GM12878 (cell line): ENCODE data around the gene CELF2. TPM values are rescaled to one million over a fixed set of nuclear protein-coding genes. Genes with fewer than 3 reads are reported as not detected.

Experiments used
- ATAC-seq: fragments of 200-7000 bp; cut with Tn5 transposase; 3 replicates; pipeline ENCODE4 v1.9.1; 2020; ENCODE audit warnings: mild to moderate bottlenecking, moderate library complexity
- BruUV-seq: library from RNA; stranded (reverse); fragments of 400-500 nt; replicated peaks from 2 replicates; lab custom pipeline; 2021; lab: Mats Ljungman, UMichigan
- CTCF ChIA-PET: fragments of 300-600 bp; sonication (Branson Sonifier 250); formaldehyde crosslinking; extraction: SDS; loops from one replicate; lab custom pipeline; 2021; ENCODE audit warnings: inconsistent platforms; lab: Yijun Ruan, JAX
- POLR2A ChIA-PET: fragments of 350-600 bp; formaldehyde crosslinking; extraction: SDS; loops from one replicate; lab custom pipeline; 2021; ENCODE audit warnings: inconsistent platforms; lab: Charles Lee
- RAD21 ChIA-PET: fragments of 300-600 bp; sonication (Branson Sonifier 250); formaldehyde crosslinking; loops from one replicate; lab custom pipeline; 2023; ENCODE audit warnings: antibody characterized with exemption; ENCODE audit not compliant: unreplicated experiment; lab: Charles Lee
- SMC1A ChIA-PET: fragments of 300-600 bp; sonication (Branson Sonifier 250); formaldehyde crosslinking; loops from one replicate; lab custom pipeline; 2023; ENCODE audit not compliant: unreplicated experiment, uncharacterized antibody; lab: Charles Lee
- DNase-seq: peaks from one replicate; pipeline ENCODE4 v3.0.0-alpha.2; 2011; ENCODE audit warnings: low read depth, low spot score
- FAIRE-seq: peaks from 3 replicates; lab custom pipeline; 2011; peaks lifted over from hg19 to GRCh38; lab: Jason Lieb, UNC
- H2AFZ ChIP-seq: 2 replicates; pipeline ENCODE4 v1.6.0; 2011; ENCODE audit warnings: low read depth, low read length, control low read depth; ENCODE audit not compliant: control insufficient read depth
- H3K27ac ChIP-seq: 2 replicates; pipeline ENCODE4 v1.5.1; 2011; ENCODE audit warnings: control low read depth; ENCODE audit not compliant: control insufficient read depth, insufficient read depth
- H3K27me3 ChIP-seq, 2 experiments: replicated peaks in 1 of 2; 2 replicates each; pipeline versions ENCODE4 v1.6.0 to v1.6.1; 2011; ENCODE audit warnings: low read length in 1 of 2; ENCODE audit not compliant: control insufficient read depth in 2 of 2, insufficient read depth in 2 of 2
- H3K36me3 ChIP-seq, 2 experiments: 2 replicates each; pipeline ENCODE4 v1.5.1; 2011; ENCODE audit warnings: low read length in 1 of 2; ENCODE audit not compliant: control insufficient read depth in 2 of 2, insufficient read depth in 2 of 2
- H3K4me1 ChIP-seq: 2 replicates; pipeline ENCODE4 v1.6.1; 2011; ENCODE audit warnings: mild to moderate bottlenecking, low read length, moderate library complexity, mixed read lengths; ENCODE audit not compliant: control insufficient read depth, insufficient read depth
- H3K4me2 ChIP-seq: 2 replicates; pipeline ENCODE4 v1.6.0; 2011; ENCODE audit warnings: control low read depth; ENCODE audit not compliant: control insufficient read depth, insufficient read depth
- H3K4me3 ChIP-seq: fragments of 200-600 bp; sonication (generic); 2 replicates; pipeline ENCODE4 v1.5.1; 2016
- H3K79me2 ChIP-seq: 2 replicates; pipeline ENCODE4 v1.6.0; 2011; ENCODE audit warnings: low read length; ENCODE audit not compliant: control insufficient read depth, insufficient read depth
- H3K9ac ChIP-seq: 2 replicates; pipeline ENCODE4 v1.8.0; 2011; ENCODE audit warnings: low read length, control low read depth, mixed read lengths; ENCODE audit not compliant: control insufficient read depth, insufficient read depth
- H3K9me3 ChIP-seq: replicated peaks from 3 replicates; pipeline ENCODE4 v1.5.1; 2011; ENCODE audit warnings: mild to moderate bottlenecking, low read length; ENCODE audit not compliant: control insufficient read depth, insufficient read depth
- H4K20me1 ChIP-seq: 2 replicates; pipeline ENCODE4 v1.6.0; 2011; ENCODE audit not compliant: control insufficient read depth, insufficient read depth
- BCL3 ChIP-seq: IDR thresholded peaks from 2 replicates; pipeline ENCODE4 v1.6.1; 2011; ENCODE audit warnings: borderline replicate concordance, low read depth, mild to moderate bottlenecking, moderate library complexity, low read length; ENCODE audit not compliant: insufficient read depth, poor library complexity, severe bottlenecking
- CREB1 ChIP-seq: IDR thresholded peaks from 2 replicates; pipeline ENCODE4 v1.6.1; 2012; ENCODE audit warnings: low read depth, mild to moderate bottlenecking, inconsistent platforms
- DPF2 ChIP-seq: fragments of 450-650 bp; IDR thresholded peaks from 2 replicates; pipeline ENCODE4 v1.6.1; 2017; ENCODE audit warnings: mild to moderate bottlenecking
- IRF4 ChIP-seq: IDR thresholded peaks from 2 replicates; pipeline ENCODE4 v1.6.1; 2011; ENCODE audit warnings: low read depth, low read length
- LARP7 ChIP-seq: fragments of 450-650 bp; IDR thresholded peaks from 2 replicates; pipeline ENCODE4 v1.6.1; 2017; ENCODE audit warnings: mild to moderate bottlenecking
- MEF2A ChIP-seq: IDR thresholded peaks from 2 replicates; pipeline ENCODE4 v1.6.1; 2011; ENCODE audit warnings: low read depth, mild to moderate bottlenecking, low read length, moderate library complexity; ENCODE audit not compliant: insufficient read depth
- MEF2B ChIP-seq: fragments of 450-650 bp; IDR thresholded peaks from 2 replicates; pipeline ENCODE4 v1.6.1; 2018; ENCODE audit warnings: mild to moderate bottlenecking, moderate library complexity; ENCODE audit not compliant: partially characterized antibody, poor library complexity, severe bottlenecking
- POLR2A ChIP-seq: IDR thresholded peaks from 2 replicates; pipeline ENCODE4 v1.6.1; 2011; ENCODE audit warnings: low read depth, mild to moderate bottlenecking, low read length
- POLR2AphosphoS5 ChIP-seq: IDR thresholded peaks from 2 replicates; pipeline ENCODE4 v1.6.1; 2011; ENCODE audit warnings: mild to moderate bottlenecking, low read length, inconsistent platforms
- RAD21 ChIP-seq: IDR thresholded peaks from 2 replicates; pipeline ENCODE4 v1.6.1; 2011; ENCODE audit warnings: mild to moderate bottlenecking, low read depth, low read length, moderate library complexity; ENCODE audit not compliant: insufficient read depth
- RBBP5 ChIP-seq: fragments of 200-600 bp; sonication (generic); conservative IDR thresholded peaks from 2 replicates; pipeline ENCODE4 v1.6.1; 2016
- RELA ChIP-seq: fragments of 450-650 bp; IDR thresholded peaks from 2 replicates; pipeline ENCODE4 v1.8.0; 2014; ENCODE audit warnings: borderline replicate concordance; ENCODE audit not compliant: partially characterized antibody
- REST ChIP-seq: IDR thresholded peaks from 2 replicates; pipeline ENCODE4 v1.6.1; 2012; ENCODE audit warnings: mild to moderate bottlenecking, low read depth, low read length
- SRF ChIP-seq, 2 experiments: IDR thresholded peaks; 2 replicates each; pipeline ENCODE4 v1.6.1; 2011; ENCODE audit warnings: low read depth in 2 of 2, low read length in 2 of 2, mild to moderate bottlenecking in 1 of 2, moderate library complexity in 1 of 2
- WGBS: methylation state at CpG from one replicate; pipeline ENCODE4 v1.1.6; 2016; ENCODE audit warnings: low lambda C conversion rate; ENCODE audit not compliant: insufficient replicate concordance, insufficient coverage; ENCODE audit errors: missing lambda C conversion rate; 5-methylcytosine and 5-hydroxymethylcytosine counted together
- in situ Hi-C: fragments of 300-500 bp; cut with MboI; formaldehyde crosslinking; loops from 9 replicates; pipeline ENCODE4 v1.14.3; 2018; ENCODE audit warnings: mixed read lengths
- intact Hi-C: fragments of 100-400 bp; cut with micrococcal nuclease; formaldehyde crosslinking; loops from one replicate; pipeline ENCODE4 v1.14.2; 2022; ENCODE audit not compliant: unreplicated experiment
- polyA plus RNA-seq, 11 experiments: library from polyadenylated mRNA; depleted of rRNA in 4 of 11; unstranded in 6 of 11; stranded (reverse) in 5 of 11; fragments of >200 nt; fragmentation: Nextera tagmentation in 4 of 11; fragmentation: Illumina TruSeq in 1 of 11; extraction: Ambion mirVana in 4 of 11; extraction: Trizol in 1 of 11; gene quantifications; 1 replicate in 1 of 11; 2 replicates in 10 of 11; pipeline versions ENCODE4 v1.2.1 to v1.2.3, GENCODE V29; 2011 to 2016; ENCODE audit warnings: inconsistent platforms in 2 of 11, missing spikeins in 2 of 11, low read depth in 1 of 11
- total RNA-seq, 4 experiments: library from RNA; depleted of rRNA in 3 of 4; stranded (reverse); fragments of >200 nt in 3 of 4; fragmentation: Illumina TruSeq in 1 of 4; extraction: Trizol in 1 of 4; gene quantifications; 2 replicates each; pipeline versions ENCODE4 v1.2.1 to v1.2.3, GENCODE V29; 2013 to 2021
- TF ChIP-seq, protein P1 (sequence below): fragments of 450-650 bp; IDR thresholded peaks from 2 replicates; pipeline ENCODE4 v1.6.1; 2016; ENCODE audit warnings: mild to moderate bottlenecking

CELF2 gene
- total and polyA plus RNA-seq, 10 of the 15 experiments (the other 5 are each of a cell fraction or from before 2014, with no cell fraction given): 20.8 to 129 (median 86.3) TPM

GRCh38 chr10:11261687-11262493, 244.2 kb downstream of the CELF2 start:
- H3K9me3 ChIP-seq: no peaks in the 10 kb centered on the region
- no peaks in the 10 kb centered on the region for H3K27me3 ChIP-seq
- CTCF ChIA-PET: interaction anchor here (1.2 to 6.4 kb wide), 3 partner anchors 9 to 93 kb away, joined by 3 to 26 read pairs (median 3); no protein-coding TSS in a partner anchor
- H3K9ac ChIP-seq: no peak overlapping the region
- in situ Hi-C loops: loop anchor here (25.0 kb wide), 1 partner anchor 1650 kb away; no protein-coding TSS in a partner anchor
- H4K20me1 ChIP-seq: no peaks in the 10 kb centered on the region
- H3K4me2 ChIP-seq: no peak overlapping the region
- no TSS peak for BruUV-seq
- peaks cover 26% of the 10 kb centered on the region for H3K79me2 ChIP-seq
- SMC1A ChIA-PET: interaction anchor here (0.6 to 3.2 kb wide), 9 partner anchors 9 to 84 kb away, joined by 3 to 10 read pairs (median 5); no protein-coding TSS in a partner anchor
- WGBS: 48% methylated on average over 4 of the region's 4 CpGs
- peaks cover 26 to 36% of the 10 kb centered on the region in 2 experiments for H3K36me3 ChIP-seq
- peak overlapping the region; percentile 11 for H3K27ac ChIP-seq
- peaks cover 73% of the 10 kb centered on the region for H3K4me1 ChIP-seq
- no peak overlapping the region for H2AFZ ChIP-seq
- RAD21 ChIA-PET: interaction anchor here (1.3 to 6.2 kb wide), 6 partner anchors 9 to 149 kb away, joined by 3 to 30 read pairs (median 5); no protein-coding TSS in a partner anchor
- no peak for DNase-seq
- no peak overlapping the region for H3K4me3 ChIP-seq
- no peak for FAIRE-seq
- peak; percentile 26 for ATAC-seq
- intact Hi-C loops: no loop called here
- POLR2A ChIA-PET: interaction anchor here (0.6 to 2.1 kb wide), 5 partner anchors 17 to 159 kb away, joined by 3 to 7 read pairs (median 5); no protein-coding TSS in a partner anchor
- no peak for TF ChIP-seq RELA
- TF ChIP-seq LARP7: 0 out of 2 replicates have a peak, but pooled peaks have one; percentile 23
- TF ChIP-seq CREB1: no peak
- TF ChIP-seq MEF2B: peak; percentile 68
- TF ChIP-seq POLR2A: no peak
- TF ChIP-seq RBBP5: no peak
- TF ChIP-seq IRF4: 0 out of 2 replicates have a peak, but pooled peaks have one; percentile 12
- TF ChIP-seq SRF (IDR thresholded peaks at IDR 0.05; ENCODE audit: low read depth in 2 of 2, low read length in 2 of 2): peak in 1 of 2 experiments; percentile 35; a peak in 1 of 4 replicates
- no peak for TF ChIP-seq DPF2
- TF ChIP-seq BCL3: peak; percentile 55
- TF ChIP-seq POLR2AphosphoS5: peak; percentile 44
- TF ChIP-seq MEF2A: peak; percentile 88
- TF ChIP-seq, protein P1, sequence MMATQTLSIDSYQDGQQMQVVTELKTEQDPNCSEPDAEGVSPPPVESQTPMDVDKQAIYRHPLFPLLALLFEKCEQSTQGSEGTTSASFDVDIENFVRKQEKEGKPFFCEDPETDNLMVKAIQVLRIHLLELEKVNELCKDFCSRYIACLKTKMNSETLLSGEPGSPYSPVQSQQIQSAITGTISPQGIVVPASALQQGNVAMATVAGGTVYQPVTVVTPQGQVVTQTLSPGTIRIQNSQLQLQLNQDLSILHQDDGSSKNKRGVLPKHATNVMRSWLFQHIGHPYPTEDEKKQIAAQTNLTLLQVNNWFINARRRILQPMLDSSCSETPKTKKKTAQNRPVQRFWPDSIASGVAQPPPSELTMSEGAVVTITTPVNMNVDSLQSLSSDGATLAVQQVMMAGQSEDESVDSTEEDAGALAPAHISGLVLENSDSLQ: peak; percentile 78
- TF ChIP-seq RAD21: 0 out of 2 replicates have a peak, but pooled peaks have one; percentile 1
- TF ChIP-seq REST: no peak
